ENCODE data around the gene PELI2.

- TF ChIP-seq CTCF (IDR thresholded peaks at IDR 0.05; ENCODE audit: poor library complexity) (no peak), EZH2 (IDR thresholded peaks at IDR 0.05; ENCODE audit: borderline replicate concordance) (no peak), EZH2phosphoT487 (IDR thresholded peaks at IDR 0.05; ENCODE audit: low read depth, severe bottlenecking, unreplicated experiment) (no peak)
Measured at GRCh38 chr14:56094076-56094475, 24.1 kb upstream of the PELI2 start.

Measured in hepatocyte (in vitro differentiated cells).